T-helper 9 cell (primary cell): ENCODE measurements around the gene PLEKHD1.
"Not testable (repeated sequence)": the region's sequence is repeated elsewhere in the genome, so short reads cannot be mapped to it uniquely, and the experiment has no call there.

Experiments
- DNase-seq: peaks from one replicate; pipeline ENCODE4 v3.0.0-alpha.2; 2020
- total RNA-seq, 2 donors: gene quantifications; one replicate each; lab custom pipeline; 2026; lab: John Stamatoyannopoulos, UW

Gene PLEKHD1
- 1.4 to 1.7 reads per million in 2 donors for total RNA-seq

- DNase-seq, result no peak
Measured at GRCh38 chr14:69484444-69485314, at the start of gene PLEKHD1. TSS of gene PLEKHD1 (plus strand) at chr14:69484728. CDS start at chr14:69484966, 238 bp downstream.

DNA sequence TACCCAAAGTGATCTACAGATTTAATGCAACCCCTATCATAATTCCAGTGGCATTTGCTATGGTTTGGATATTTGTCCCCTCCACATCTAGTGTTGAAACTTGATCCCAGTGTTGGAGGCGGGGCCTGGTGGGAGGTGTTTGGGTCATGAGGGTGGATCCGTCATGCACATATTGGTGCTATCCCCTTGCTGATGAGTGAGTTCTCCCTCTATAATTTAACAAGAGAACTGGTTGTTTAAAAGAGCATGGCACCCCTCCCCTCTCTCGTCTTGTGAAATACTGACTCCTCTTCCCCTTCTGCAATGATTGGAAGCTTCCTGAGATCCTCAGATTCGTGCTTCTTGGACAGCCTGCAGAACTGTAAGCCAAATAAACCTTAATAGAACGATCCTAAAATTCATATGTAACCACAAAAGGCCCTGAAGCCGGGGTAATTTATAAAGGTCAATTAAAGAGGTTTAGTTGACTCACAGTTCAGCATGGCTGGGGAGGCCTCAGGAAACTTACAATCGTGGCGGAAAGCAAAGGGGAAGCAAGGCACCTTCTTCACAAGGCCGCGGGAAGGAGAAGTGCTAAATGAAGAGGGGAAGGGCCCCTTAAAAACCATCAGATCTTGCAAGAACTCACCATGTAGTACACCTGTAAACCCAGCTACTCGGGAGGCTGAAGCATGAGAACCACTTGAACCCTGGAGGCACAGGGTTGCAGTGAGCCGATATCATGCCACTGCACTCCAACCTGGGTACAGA, 44.8 kb upstream of the PLEKHD1 start:
- no peak for DNase-seq

- no peak for DNase-seq
Measured at GRCh38 chr14:69441948-69442347, 42.6 kb upstream of the PLEKHD1 start.

DNA sequence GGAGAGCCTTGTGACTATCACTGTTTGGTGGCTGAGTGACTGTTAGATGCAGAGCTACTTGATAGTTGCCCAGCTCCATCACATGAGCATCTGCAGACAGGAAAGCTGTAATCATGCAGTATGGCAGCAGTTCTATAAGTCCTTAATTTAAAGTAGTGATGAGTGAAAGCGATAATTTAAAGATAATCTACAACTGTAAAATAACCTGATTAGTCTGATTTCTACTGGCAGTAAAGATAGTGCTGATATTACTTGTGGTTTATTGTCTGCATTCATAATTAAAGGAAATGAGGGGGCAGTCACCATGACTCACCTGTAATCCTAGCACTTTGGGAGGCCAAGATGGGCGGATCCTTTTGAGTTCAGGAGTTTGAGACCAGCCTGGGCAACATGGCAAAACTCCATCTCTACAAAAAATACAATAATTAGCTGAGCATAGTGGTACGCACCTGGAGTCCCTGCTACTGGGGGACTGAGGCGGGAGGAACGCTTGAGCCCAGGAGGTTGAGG, 41.2 kb upstream of the PLEKHD1 start:
- DNase-seq, result no peak

GRCh38 chr14:69449216-69449615, 35.3 kb upstream of the PLEKHD1 start:
- DNase-seq, result no peak

DNA sequence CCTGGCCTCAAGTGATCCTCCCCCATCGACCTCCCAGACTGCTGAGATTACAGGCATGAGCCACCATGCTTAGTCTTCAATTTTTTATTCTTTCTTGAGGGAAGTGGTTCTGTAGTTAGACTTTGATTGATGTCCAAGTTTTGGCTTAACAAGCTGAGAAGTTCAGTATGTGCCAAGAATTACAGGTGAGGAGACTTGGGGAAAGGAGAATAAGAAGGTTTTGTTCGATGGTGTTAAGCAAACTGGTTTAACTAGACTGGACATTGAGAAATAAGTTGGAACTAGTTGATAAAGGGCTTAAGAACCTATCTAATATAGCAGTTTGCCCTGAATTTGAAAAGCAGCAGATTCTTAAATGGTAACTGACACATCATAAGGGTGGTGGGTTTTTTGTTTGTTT, 32.6 kb upstream of the PLEKHD1 start:
- no peak for DNase-seq

GRCh38 chr14:69458350-69458749, 26.2 kb upstream of the PLEKHD1 start:
- DNase-seq, result no peak

DNA sequence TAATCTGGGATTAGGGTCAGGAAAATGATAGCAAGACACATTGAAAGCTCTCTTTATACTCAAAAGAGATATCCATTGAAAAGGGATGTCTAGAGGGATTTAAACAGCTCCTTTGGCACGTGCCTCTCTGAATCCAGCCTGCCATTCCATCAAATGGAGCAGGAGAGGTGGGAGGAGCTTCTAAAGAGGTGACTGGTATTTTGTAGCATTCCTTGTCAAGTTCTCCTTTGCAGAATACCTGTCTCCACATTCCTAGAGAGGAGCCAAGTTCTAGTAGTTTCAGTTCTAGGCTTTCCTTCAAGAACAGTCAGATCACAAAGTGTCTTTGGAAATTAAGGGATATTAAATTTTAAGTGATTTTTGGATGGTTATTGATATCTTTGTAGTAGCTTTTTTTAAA, 25.4 kb upstream of the PLEKHD1 start:
- DNase-seq, result no peak

GRCh38 chr14:69460093-69460701, 24.3 kb upstream of the PLEKHD1 start:
- peak; percentile 16 for DNase-seq

- no peak for DNase-seq
Measured at GRCh38 chr14:69464379-69464778, 20.1 kb upstream of the PLEKHD1 start.

DNA sequence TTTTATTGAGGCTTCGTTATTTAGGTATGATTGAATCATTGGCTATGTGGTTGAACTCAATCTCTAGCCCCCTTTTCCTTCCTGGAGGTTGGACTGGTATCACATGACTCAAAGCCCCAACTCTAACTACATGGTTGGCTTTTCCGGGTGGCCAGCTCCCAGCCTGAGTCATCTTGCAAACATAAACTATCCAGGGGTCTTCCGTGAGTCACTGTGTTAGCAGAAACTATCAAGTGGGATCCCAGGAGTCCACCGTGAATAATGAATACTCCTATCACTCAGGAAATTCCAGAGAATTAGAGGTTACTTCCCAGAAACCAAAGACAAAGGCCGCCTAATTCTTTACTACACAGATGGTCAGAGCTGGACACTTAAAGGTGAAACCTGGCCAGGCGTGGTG, 19.7 kb upstream of the PLEKHD1 start:
- no peak for DNase-seq

DNA sequence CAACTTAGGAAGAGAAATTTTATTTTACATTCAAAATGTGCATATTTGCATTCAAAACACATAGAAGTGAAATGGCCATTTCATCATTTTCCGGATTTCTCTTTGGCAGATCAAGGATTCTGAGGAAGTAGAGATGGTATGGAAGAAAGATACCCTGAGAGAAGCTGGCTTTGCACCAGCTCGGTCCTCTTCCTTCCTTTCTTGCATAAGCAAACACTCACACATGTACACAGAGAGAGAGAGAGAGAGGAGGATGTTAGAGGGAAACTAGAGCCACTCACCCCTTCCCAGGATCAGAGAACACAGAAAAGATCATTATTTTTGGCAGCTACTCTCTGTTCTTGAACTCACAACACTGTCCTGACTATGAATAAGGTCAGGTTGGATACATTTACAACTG, 15.6 kb upstream of the PLEKHD1 start:
- no peak for DNase-seq

DNA sequence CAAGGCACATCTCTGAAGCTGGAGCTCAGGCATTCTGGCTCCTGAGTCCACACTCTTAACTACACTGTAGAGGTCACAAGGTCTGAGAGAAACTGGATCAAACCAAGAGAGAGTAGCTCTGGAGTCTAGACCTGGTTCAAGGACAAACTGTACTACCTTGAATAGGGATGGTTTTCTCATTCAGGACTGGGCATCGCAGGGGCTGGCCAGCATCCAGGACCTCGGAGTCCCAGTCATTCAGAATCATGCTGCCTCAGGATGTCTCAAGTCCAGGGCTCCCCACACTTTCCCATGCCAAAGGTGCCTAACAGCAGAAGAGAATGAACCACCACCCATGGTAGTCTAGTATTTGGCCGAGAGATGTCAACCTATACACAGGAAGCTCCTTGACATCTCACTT, 13.1 kb upstream of the PLEKHD1 start:
- DNase-seq, result no peak

- no peak for DNase-seq
Measured at GRCh38 chr14:69471916-69472315, 12.6 kb upstream of the PLEKHD1 start.

DNA sequence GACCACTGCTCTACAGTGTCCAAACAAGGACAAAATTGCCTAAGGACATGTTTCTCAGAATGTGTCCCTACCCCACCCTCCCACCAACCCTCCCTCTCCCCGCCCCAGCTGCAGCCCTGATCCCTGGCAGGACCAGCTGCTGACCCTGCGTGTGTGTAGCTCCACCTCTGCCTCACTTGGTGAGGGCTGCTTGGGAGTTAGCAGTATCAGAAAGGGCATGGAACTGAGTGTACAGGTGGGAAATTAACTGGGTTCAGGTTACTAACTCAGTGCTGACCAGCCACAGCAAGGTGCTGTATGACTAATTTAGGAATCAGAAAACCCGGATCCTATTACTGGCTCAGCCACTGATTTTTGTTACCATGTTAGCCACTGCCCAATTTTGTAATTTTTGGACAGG, 11.3 kb upstream of the PLEKHD1 start:
- no peak for DNase-seq

DNA sequence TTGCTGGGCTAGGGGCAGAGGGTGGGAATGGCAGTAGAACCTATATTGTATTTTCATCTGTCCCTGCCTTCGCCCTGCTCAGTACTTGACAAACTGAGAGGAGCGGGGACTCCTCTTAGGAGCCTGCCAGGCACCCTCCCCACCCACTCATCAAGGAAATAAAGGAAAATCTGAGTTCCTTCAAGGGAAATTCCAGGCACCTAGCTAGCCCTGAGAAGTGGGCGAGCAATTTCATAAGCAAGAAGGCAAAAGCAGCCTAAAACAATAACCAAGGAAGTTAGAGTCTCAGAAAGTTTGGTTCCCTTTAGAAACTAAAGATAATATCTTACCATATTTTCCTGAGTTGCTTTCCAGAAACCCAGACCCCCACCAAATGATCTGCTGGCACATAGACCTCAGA, 10.6 kb upstream of the PLEKHD1 start:
- no peak for DNase-seq

GRCh38 chr14:69475194-69475818, 9.2 kb upstream of the PLEKHD1 start:
- no peak for DNase-seq

- not testable (repeated sequence) for DNase-seq
Measured at GRCh38 chr14:69476824-69477450, 7.6 kb upstream of the PLEKHD1 start.

DNA sequence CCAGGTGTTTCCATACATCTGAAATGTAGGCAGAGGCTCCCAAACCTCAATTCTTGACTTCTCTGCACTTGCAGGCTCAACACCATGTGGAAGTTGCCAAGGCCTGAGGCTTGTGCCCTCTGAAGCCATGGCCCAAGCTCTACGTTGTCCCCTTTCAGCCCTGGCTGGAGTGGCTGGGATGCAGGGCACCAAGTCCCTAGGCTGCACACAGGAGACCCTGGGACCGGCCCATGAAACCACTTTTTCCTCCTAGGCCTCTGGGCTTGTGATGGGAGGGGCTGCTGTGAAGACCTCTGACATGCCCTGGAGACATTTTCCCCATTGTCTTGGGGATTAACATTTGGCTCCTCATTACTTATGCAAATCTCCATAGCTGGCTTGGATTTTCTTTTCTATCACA, 6.5 kb upstream of the PLEKHD1 start:
- not testable (repeated sequence) for DNase-seq

DNA sequence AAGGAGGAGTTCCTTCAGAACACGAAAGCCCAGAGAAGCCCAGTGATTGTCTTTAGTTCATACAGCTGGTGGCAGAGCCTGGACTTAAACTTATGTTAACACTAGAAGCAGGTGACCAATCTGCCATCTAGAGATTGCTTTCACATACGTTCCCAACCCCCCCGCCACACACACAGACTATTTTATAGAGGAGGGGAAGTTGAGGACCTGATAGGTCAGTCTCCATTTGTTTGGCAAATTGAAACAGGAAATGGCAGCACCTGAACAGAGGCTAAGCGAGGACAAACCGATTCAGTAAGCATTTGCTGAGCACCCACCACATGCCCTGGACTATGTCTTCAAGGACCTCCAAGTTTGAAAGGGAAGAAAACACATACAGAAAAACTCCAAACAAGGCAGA, 4.8 kb upstream of the PLEKHD1 start:
- DNase-seq, result no peak

- no peak for DNase-seq
Measured at GRCh38 chr14:69480136-69480535, 4.4 kb upstream of the PLEKHD1 start.

GRCh38 chr14:69481815-69482568, 2.5 kb upstream of the PLEKHD1 start:
- DNase-seq, result no peak
